Islet precursor cell (in vitro differentiated cells): ENCODE results near the gene PLXNB2.
A peak's percentile ranks its signal among the peaks of the same experiment; 100 is the strongest.

Experiments used
- DNase-seq: peaks from one replicate; pipeline ENCODE4 v3.0.0-alpha.2; 2018

Gene PLXNB2

DNA sequence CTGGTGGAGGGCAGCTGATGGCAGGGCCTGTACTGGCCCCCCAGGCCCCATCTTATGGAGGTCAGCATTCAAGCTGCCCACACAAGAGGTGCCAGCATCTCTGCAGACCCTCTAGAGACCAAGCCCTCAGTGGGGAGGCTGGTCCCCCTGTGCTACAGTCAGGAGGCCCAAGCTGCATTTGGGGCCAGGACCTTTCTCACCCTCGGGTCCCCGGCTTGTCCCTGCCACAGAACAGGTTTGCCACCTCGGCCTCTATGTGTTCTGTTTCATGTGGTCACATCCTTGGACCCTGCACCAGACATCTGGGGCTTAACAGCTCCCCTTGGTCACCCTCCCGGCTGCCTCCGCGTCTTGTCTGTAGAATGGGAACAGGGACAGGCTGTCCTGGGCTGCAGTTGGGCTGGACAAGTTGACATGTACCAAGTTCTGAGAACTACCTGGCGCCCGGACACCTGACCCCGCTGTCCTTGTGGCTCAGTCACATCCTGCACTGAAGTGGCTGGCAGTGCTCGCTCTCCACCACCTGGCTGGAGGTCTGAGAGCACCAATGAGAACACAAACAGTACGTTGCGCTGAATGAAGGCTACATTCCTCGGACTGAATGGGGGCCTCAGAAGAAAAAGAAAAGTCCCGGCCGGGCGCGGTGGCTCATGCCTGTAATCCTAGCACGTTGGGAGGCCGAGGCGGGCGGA is 2.7 kb upstream of the PLXNB2 start:
- no peak for DNase-seq

DNA sequence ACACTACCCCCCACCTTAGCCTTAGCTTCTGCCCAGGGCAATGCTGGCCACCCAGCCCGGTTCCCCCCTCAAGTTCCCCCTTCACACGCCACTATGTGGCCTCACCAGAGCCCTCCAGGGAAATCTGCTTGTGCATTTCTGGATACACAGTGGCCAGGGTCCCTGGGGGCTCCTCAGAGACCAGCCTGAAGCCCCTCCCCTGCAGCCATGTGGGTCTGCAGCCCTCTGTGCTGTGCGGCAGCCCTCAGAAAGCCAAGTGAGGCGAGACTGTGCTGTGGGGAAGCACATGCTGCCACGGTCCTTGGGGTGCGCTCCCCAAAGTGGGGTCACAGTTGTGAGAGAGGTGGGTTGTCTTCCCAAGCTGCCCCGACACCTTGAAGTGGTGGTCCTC is 2.1 kb upstream of the PLXNB2 start:
- no peak for DNase-seq

DNA sequence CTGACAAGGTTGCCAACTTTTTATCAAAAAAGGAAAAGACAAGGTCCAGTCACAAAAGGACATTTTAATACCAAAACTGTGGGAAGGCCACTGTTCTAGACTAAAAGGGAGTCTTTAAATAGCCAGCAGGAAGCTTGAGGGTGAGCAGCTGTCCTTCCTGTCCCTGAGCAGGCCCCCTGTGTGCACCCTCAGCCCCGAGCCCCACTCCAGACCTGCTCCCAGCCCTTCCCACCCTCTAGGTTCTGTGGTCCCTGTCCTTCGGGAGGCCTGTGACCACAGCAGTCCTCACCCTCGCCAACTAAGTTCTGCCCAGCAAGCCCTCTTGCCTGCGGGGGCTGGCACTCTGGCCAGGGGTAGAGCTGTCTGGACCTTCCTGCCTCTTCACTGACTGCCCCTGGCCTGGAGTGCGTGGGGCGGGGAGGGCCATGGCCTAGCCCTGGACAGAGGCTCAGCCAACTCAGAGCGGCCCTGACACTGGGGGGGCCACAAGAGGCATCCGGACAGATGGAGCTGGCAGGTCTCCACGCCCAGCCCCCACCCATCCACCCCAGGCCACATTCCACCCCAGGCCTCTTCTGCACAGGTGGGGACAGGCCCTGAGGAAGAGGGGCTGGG is 1.6 kb upstream of the PLXNB2 start:
- DNase-seq: no peak

DNA sequence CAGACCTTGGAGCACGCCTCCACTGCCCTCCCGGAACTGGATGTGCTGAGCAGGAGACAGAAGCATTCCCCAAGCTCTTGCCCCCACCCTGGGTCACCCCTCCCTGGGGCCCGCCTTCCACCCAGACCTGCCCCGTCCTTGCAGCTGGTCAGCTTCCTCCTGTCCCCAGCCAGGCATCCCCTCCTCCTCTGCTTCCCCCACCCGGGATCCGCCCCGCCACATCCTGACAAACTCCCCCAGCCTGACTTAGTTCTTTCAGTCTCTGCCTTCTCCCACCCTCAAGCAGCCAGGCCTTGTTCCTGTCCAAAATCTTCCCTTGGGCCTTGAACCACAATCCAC is 1.1 kb upstream of the PLXNB2 start:
- peak; percentile 86 for DNase-seq

DNA sequence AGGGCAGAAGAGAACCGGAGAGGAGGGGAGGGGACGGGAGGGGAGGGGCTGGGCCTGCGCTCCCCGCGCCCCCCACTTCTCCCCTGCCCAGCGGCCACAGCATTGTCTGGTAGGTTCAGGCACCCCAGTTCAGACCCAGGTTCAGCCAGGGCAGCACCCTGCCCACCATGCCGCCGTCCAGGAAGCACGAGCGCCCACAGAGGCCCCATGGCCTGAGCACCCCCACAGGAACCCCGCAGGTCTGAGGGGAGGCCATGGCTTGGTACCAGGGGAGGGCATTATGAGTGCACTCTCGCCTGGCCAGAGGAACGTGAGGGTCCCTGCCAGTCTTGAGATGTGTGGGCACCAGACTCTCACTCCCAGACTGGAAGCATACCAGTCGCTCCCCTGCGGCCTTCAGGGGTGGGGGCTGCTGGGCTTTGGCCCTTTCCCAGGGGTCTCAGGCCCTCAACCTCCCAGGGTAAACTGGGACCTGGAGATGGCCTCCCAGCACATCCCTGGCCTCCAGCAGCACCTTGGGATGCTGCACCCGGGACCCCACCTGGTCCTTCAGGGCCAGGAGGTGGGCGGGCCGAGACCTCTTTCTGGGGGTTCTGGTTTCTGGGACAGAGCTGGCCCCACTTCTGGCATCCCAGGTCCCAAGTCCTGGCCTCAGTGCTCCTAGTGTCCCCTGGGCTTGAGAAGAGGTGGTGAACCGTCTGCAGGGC is 597 bp upstream of the PLXNB2 start:
- no peak for DNase-seq

DNA sequence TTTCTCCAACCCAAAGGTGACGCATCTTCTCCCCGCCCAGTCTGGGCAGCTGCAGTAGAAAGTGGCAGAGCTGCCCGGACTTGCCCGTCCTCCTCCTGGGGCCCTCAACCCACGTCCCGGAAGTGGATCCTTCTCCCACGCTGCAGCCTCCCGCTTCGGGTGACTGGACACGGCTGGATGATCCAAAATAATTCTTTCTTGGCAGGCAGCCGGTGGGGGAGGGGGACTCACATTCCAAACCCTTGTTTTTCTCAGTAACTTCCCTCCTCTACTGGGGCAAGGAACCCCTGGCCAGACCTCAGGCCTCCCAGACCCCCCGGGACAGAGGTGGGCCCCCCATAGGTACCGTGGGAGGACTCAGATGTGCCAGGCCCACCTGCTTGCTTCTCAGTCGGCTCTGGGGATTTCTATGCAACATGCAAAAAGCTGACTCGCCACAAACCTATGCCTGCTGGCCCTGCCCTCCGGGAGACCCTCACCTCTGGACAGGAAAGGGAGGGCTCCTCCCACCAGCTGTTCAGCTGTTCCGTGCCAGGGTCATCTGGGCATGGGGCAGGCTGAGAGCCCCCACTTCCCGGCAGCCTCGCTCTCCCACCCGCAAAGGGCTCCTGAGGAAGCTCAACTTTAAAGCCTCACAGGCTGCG is 1.4 kb downstream of the PLXNB2 start:
- no peak for DNase-seq

DNA sequence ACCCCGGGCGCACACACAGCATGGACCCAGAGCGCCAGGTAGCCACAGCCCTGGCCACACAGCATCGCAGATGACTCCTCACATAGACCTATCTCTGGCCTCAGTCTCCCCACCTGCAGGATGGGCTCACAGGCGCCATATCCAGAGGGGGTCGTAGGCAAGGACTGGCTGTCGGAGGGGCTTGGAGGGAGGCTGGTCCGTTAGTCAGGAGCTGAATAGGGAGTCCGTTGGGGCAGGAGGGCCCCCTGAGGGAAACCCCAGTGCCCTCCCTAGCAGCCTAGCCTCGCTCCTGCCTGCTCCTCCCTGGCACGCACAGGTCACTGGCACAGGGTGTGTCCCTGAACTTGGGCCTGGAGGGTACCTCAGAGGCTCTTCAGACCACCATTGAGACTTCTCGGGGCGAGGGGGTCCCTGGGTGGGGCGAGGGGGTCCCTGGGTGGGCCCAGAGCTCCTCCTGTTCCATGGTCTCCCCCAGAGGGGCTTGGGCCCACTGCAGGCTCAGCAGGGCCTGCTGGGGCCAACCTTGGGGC is 2.0 kb downstream of the PLXNB2 start:
- DNase-seq: no peak

DNA sequence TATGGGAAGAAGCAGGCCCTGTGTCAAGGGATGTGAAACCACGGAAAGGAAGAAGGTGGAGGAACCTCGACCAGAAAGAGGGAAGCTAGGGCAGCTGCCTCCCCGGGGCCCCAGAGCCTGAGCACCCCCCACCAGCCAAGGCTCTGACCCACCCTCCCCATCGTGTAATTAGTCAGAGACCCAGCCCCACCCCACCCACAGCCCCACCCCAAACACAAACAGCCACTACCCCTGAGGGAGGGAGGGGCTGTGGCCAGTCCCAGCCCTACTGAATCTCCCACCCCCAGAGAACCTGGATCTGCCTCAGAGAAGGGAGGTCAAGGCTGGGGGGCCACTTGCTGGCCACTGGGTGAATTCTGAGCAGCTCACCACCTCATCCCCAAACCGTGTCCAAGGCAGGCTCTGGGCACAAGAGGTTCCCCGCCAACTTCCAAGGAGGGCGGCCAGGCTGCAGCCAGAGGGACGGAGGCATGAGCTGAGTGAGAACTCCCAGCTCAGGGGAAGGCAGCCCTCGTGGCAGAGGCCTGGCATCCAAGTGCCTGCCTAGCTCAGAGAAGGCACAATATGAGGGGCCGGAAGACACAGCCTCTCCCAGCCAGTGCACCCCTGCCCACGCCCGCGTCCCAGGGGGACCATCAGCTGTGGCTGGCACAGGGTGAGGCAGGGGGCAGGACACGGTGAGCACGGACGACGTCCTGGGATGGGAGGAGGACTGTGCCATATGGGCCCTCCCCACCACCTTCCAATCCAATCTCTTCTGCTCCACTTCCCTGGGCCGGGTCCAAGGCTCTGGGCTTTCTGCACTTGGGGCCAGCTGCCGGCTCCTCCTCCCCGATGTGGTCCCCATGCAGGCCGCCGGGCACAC is 2.7 kb downstream of the PLXNB2 start:
- no peak for DNase-seq

DNA sequence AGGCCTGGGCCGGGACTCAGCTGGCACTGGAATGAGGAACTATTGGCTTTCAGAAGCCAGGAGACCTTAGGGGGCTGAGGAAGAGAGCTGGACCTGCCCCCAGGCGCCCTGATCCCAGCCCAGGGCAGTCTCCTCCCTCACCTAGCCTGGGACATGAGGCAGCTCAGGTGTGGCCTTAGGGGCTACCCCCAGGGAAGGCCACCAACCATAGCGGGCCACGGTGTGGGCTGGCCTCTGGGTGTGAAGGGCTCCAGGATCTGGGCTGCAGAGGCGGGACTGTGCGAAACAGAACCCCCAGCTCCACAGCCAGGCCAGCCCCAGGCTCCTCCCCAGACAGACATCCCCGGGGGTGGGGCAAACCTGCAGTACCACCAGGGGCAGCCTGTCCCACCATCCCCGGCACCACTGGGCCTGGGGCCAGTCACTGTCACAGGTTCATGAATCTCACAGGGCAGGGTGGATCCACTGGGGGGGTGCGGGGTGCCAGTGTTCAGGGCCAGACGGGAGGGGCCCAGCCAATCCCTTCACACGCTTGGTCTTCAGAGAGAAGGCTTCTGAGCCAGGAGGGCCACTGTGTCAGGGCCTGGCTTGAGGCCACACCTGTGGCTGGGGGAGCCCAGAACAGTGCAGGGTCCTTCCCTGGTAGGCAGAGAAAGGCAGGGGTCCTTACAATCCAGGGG is 3.5 kb downstream of the PLXNB2 start:
- peak; percentile 92 for DNase-seq

DNA sequence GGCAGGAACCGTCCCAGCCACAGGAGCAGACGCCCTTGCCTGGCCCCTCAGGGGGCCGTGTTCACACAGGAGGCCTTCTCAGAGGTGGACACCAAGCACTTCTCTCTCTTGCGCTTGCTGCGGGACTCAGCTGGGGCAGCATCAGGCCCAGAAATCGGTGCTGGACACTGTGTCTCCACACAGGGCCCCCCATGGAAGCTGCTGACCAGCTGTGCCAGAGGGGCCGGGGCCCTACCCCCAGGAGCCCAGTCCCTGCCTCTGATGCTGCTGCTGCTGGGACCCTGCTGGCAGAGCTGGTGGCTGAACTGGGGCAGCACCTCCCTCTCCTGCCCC is 4.0 kb downstream of the PLXNB2 start:
- DNase-seq: no peak

DNA sequence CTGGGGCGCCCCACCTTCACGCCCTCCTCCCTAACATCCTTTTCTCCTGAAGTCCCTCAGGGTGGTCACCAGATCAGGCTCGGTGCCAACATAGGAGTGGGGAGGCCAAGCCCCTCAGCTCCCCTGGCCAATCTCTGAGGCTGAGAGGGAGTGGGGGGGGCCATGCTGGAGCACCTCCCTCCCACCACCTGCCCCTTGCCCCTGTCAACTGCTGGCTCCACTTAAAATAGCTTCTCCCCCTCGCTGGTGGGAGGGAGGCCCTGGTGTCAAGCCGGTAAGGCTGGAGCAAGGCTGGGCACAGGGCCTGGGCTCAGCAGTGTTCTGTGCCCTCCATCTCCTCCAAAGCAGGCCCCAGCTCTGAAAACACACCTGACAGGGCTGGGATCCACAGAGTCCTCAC is 4.9 kb downstream of the PLXNB2 start:
- no peak for DNase-seq

DNA sequence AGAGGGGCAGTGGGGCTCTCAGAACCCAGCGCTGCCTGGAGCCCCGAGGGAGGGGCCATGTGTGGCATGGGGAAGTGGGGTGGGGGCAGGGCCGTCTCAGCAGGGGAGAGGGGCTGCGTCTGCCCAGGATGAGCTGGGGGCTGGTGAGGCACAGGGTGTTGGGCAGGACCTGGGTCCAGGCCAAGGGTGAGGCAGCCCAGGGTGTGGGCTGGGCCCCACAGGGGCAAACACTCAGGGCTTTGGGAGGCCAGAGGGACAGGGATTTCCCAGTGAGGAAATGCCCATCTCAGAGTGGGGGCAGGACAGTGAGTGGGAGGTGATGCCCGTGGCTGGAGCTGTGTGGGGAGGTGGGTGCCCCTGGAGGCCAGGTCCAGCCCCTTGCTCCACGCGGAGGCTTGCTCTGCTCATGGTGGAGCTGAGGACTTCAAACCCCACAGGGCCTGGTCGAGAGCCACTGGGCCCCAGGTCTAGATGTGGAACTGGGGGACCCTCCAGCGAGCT is 5.4 kb downstream of the PLXNB2 start:
- no peak for DNase-seq

DNA sequence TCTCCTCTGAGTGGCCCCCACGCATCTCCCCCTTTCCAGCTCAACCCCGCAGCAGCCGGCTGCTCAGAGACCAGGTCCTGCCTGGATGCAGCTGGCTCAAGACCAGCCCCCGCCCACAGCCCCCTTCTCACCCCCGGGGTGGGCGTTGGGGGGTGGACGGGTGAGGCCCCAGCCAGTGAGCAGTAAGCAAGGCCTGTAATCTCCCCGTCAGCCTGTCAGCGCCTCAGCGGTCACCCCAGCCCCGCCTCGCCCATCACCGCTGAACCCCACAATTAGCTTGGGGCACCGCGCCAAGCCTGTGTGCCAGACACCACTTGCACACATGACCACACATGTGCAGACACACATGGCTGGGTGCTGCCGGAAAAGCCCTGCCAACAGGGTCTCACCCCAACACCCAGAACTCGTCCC is 5.9 kb downstream of the PLXNB2 start:
- no peak for DNase-seq

DNA sequence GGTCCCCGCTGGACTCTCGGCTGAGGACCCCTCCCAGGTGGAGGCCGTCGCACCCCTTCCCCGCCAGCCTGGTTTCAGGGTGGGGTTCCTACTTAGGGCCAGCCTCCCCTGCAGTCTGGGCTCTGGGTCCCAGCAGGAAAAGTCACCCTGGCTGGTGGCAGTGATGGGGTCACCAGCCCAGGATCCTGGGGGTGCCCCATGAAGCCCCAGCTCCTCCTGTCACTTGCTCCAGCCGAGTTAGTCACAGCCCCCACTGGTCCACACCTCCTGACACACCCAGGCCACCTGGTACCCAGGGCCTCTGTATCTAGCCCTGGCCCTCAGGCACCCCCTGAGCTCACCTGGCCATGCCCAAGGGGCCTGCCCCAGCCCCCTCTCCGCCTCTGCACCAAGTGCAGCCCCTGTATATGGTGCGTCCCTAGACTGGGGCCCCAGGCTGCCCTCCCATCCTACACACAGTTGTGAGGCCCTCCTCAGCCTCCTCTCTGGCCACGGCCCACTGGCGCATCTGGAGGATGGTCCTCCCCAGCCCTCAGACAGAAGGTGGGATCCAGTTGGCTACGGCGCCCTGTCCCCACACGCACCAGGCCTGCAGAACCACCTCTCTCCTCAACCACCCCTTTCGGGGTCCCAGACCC is 6.7 kb downstream of the PLXNB2 start:
- DNase-seq: no peak

DNA sequence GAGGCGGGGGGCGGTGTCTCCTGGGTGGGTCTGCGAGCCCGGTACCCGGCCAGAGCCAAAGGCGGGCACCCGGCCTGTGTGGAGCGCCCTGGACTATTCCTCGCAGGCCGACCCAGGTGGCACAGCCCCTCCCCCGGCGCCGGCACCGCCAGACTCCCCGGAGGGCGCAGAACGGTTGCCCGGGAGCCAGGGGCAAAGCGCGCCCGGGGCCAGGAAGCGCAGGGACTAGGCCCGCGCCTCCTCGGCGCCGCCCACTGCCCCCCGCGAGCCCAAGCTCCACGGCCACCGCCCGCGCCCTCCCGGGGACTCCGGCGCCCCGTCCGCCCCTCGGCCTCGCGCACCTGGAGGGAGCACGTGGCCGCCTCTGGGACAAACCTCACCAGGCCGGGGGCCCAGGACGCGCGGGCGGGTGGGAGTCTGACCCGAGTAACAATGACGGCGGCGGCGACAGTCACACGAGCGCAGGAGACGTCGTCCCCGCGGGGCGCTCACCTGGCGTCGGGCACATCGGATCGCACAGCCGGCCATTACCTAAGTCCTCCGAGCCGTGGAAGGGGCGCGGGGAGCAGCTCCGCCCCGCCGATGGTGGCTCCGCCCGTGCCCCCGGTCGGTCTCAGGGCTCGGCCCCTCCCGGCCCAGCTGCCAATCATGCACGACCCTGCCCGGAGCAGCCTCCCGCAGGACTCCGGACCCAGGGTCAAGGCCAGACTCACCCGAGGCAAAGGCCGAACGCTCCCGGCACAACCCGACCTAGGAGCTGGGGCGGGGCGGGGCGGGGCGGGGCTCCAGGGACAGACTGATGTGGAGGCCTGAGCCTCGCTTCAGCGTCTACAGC is 7.4 kb downstream of the PLXNB2 start:
- peak; percentile 91 for DNase-seq

DNA sequence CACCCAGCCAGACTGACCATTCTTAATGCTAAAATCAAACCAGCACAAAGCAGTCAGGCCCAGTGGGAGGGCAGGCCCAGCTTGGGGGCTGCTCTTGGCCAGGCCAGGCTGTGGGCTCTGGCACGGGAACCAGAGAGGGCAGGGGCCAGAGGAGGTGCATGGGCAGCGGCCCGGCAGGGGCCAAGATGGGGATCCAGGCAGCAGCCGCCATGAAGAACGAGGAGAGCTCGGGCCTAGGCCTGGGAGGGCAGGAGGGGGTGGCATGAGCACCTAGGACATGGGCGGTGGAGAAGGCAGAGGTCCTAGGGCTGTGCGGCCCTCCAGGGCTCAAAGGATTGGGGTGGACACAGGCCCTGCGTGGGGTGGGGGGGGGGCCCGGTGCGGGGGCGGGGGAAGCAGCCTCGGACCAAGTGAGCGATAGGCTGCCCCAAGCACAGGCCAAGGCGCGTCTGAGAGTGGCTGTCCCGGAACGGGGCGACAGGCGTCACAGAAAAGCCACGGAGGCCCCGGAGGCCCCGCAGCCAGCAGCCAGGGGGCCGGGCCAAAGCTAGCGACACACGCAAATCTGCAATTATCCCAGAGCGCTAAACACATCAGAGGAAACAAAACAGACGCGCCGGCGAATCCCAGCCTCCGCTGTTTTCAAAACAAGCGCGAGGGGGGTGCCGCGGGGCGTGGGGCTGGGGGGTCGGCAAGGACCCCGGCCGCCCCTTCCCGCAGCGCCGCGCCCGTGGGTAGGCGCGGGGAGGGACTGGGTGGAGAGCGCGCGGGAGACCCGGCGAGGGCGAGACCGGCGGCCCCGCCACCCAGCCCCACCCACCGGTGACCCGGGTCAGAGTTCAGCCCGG is 8.3 kb downstream of the PLXNB2 start:
- no peak for DNase-seq

DNA sequence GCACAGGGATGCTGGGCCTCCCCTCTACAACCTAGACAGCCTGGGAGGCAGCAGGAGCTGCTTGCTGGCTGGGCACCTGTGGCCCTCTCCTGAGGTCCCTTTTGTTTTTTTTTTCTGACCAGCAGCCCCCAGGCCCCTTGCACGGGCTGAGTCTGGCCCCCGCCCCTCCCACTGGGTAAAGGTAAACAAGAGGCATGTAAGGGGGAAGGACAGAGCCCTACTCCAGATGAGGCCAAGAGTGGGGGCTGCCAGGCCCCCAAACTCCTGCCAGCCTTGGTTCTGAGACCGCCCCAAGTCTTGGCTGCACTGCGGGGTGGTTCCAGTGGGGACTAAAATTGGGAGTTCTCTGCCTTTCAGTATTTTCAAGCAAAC is 9.2 kb downstream of the PLXNB2 start:
- DNase-seq: no peak

DNA sequence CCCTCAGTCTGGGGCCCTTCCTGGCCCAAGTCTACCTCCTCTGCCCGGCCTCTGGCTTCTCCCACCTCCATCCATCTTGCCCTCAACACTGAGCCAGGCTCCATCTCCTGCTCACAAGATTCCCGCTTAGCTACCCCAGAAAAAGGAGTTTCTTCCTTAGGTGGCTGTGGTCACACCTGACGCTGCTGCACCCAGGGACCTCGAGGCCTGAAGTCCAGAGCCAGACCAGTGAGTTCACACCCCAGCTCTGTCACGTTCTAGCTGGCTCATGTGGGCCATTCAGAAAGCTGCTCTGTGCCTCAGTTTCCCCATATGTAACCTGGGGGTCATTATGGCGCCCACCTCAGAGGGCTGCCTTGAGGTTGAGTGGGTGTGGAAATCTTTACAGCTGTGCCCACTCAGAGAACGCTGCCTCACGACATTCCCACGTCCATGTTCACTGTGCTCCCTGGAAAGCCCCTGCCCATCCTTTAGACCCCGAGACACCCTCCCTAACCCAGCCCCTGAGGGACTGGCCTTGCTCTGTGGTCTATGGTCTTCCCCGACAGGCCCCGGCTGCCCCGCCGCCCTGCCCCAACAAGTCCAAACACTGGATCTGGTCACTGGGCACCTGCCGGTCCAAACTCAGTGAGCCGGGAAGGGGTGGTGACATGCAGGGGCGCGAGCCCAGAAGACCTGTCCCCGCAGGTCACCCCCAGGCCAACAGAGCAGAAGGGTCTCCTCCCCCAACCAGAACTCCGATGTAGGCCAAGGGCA is 9.8 kb downstream of the PLXNB2 start:
- no peak for DNase-seq
